Anterior cingulate cortex (tissue), 58 donors: ENCODE results near the gene NFIA.
"Not testable (repeated sequence)": the region's sequence is repeated elsewhere in the genome, so short reads cannot be mapped to it uniquely, and the experiment has no call there.

Experiments used
- DNase-seq, 58 donors: peaks; one replicate each; lab custom pipeline; 2025; lab: John Stamatoyannopoulos, UW

NFIA gene

GRCh38 chr1:61459345-61459744, 377.0 kb downstream of the NFIA start:
- no peak for DNase-seq

GRCh38 chr1:61460191-61460590, 377.8 kb downstream of the NFIA start:
- no peak for DNase-seq

GRCh38 chr1:61461406-61462384, 379.3 kb downstream of the NFIA start:
- DNase-seq: no peak

- no peak for DNase-seq
These were observed 380.3 kb downstream of the NFIA start for GRCh38 chr1:61462628-61463027.

GRCh38 chr1:61463220-61463619, 380.9 kb downstream of the NFIA start:
- DNase-seq: no peak

GRCh38 chr1:61467836-61468235, 385.5 kb downstream of the NFIA start:
- DNase-seq: not testable (repeated sequence)

- no peak for DNase-seq
These were observed 387.0 kb downstream of the NFIA start for GRCh38 chr1:61469365-61469764.

GRCh38 chr1:61472876-61473275, 390.5 kb downstream of the NFIA start:
- no peak for DNase-seq

GRCh38 chr1:61474269-61474817, 392.0 kb downstream of the NFIA start:
- DNase-seq: no peak

GRCh38 chr1:61474963-61475362, 392.6 kb downstream of the NFIA start:
- DNase-seq: no peak

- no peak for DNase-seq
These were observed 394.9 kb downstream of the NFIA start for GRCh38 chr1:61477301-61477700.

- no peak for DNase-seq
These were observed 398.0 kb downstream of the NFIA start for GRCh38 chr1:61480273-61480935.

GRCh38 chr1:61481315-61481715, 399.0 kb downstream of the NFIA start:
- DNase-seq: no peak

- DNase-seq: no peak
These were observed 399.9 kb downstream of the NFIA start for GRCh38 chr1:61482170-61482734.

GRCh38 chr1:61486783-61487536, 404.6 kb downstream of the NFIA start:
- no peak for DNase-seq

- no peak for DNase-seq
These were observed 405.4 kb downstream of the NFIA start for GRCh38 chr1:61487801-61488200.

GRCh38 chr1:61490924-61491323, 408.6 kb downstream of the NFIA start:
- DNase-seq: no peak

- no peak for DNase-seq
These were observed 409.1 kb downstream of the NFIA start for GRCh38 chr1:61491497-61491896.

GRCh38 chr1:61494000-61494399, 411.6 kb downstream of the NFIA start:
- DNase-seq: no peak

- DNase-seq: no peak
These were observed 414.1 kb downstream of the NFIA start for GRCh38 chr1:61496501-61496900.
